Ecto neural progenitor cell (in vitro differentiated cells): ENCODE measurements around the gene ENTREP1.
"Not testable (repeated sequence)": the region's sequence is repeated elsewhere in the genome, so short reads cannot be mapped to it uniquely, and the experiment has no call there.

Experiments
- DNase-seq: peaks from one replicate; pipeline ENCODE4 v3.0.0-alpha.2; 2018; ENCODE audit warnings: low spot score

The ENTREP1 gene, protein sequence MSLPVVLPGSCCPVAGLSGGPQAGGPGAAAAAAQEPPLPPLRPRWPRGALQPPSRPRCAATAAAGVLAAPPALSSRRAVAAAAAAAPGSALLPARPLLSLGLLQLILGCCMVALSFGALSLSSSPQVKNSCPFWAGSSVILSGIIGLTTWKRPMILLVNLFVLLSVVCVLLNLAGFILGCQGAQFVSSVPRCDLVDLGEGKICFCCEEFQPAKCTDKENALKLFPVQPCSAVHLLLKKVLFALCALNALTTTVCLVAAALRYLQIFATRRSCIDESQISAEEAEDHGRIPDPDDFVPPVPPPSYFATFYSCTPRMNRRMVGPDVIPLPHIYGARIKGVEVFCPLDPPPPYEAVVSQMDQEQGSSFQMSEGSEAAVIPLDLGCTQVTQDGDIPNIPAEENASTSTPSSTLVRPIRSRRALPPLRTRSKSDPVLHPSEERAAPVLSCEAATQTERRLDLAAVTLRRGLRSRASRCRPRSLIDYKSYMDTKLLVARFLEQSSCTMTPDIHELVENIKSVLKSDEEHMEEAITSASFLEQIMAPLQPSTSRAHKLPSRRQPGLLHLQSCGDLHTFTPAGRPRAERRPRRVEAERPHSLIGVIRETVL

DNA sequence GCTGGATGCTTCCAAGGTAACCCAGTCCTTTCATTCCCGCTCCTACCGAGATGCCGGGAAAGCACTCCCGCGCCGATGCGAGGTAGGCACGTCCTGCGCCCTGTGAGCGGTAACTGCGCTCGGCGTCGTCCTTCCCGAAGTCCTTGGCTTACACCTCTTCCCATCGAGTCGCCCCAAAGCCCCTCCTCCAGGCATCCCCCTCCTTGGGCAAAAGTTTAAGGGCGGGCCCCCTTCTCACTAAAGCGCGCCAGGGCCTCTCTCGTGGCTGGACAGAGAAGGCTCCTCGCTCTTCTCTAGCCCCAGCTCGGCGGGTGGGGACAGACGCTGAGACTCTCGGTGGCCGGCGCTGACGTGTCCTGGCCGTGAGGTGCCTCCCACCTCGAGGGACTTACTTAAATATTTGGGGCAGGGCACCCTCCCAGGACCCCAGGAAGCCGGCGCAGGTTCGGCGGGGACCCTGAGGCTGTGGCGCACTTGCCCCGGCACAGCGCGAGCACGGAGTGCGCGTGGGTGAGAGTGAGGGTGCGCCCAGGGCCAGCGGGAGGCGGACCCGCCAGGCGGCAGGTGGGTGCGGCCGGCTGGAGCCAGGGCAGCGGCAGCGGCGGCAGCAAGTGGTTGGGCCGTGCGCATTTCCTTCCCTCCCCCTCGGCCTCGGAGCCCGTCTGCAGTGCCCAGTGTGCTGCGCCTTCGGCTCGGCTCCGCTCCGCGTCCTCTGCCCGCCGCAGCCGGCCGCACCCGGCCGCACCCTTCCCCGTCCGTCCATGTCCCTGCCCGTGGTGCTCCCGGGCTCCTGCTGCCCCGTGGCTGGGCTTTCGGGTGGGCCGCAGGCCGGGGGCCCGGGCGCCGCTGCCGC, at the start of gene ENTREP1:
ENTREP1 (plus strand) TSS at position 667 of the 853 bp plus-strand sequence; CDS start at position 762, 95 bp downstream.
- peak; percentile 62 for DNase-seq

GRCh38 chr9:69276775-69277174, 48.2 kb upstream of the ENTREP1 start:
- DNase-seq = no peak

- DNase-seq = no peak
Measured at GRCh38 chr9:69279084-69279731, 45.8 kb upstream of the ENTREP1 start.

DNA sequence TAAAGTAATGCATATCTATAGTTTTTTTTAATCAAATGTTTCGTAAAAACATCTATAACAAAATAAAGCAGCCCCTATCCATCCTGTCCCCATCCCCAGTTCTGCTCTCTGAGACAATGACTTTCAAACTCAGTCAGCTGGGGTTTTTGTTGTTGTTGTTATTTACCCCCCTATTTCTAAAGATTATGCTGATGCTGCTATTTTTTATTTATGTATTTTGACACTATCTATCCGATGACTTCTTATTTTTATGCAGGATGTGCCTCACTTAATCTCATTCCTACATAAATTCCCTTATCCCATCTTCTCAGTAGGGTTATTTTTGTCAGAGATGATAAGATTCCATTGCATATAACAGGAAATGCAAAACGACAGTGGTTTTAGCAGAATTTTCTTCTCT, 45.3 kb upstream of the ENTREP1 start:
- DNase-seq = no peak

DNA sequence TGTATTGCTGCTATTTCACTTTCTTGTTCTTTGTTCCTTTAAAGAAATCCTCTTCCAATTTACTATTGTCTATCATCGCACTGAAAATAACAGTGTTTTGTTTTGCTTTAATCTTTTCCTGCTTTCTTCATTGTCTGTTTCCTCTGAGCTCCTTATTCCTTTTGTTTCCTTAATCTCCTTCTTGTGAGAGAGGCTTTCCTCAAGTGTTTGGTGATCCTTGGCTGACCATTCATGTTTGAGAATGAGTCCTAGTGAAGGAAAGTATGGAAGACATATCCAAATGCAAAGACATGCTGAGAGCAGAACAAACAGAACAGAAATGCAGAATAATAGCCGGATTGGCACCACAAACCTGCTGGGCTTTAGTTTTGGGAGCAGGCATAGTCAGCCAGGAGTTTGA, 42.0 kb upstream of the ENTREP1 start:
- no peak for DNase-seq

DNA sequence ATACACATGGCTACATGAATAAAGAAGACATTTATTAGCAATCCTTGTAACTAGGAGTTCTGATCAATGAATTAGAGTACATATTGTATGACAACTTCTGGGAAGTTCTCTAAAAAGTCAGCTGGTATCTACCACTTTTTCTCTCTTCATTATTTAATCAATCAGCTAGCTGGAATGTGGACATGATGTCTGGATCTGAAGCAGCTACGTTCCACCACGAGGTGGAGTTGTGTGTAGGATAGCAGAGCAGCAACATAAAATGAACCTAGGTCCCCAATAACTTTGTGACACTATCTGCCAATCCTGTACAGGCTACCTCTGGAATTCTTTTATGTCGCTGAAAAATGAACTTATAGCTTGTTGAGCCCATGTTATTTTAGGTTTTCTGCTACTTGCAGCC, 32.9 kb upstream of the ENTREP1 start:
- DNase-seq = no peak

- no peak for DNase-seq
Measured at GRCh38 chr9:69293156-69293555, 31.9 kb upstream of the ENTREP1 start.

- DNase-seq = no peak
Measured at GRCh38 chr9:69295872-69296552, 29.0 kb upstream of the ENTREP1 start.

- no peak for DNase-seq
Measured at GRCh38 chr9:69297300-69297980, 27.6 kb upstream of the ENTREP1 start.

- no peak for DNase-seq
Measured at GRCh38 chr9:69299315-69299714, 25.7 kb upstream of the ENTREP1 start.

- no peak for DNase-seq
Measured at GRCh38 chr9:69299826-69300225, 25.2 kb upstream of the ENTREP1 start.

- DNase-seq = no peak
Measured at GRCh38 chr9:69303331-69303730, 21.7 kb upstream of the ENTREP1 start.

DNA sequence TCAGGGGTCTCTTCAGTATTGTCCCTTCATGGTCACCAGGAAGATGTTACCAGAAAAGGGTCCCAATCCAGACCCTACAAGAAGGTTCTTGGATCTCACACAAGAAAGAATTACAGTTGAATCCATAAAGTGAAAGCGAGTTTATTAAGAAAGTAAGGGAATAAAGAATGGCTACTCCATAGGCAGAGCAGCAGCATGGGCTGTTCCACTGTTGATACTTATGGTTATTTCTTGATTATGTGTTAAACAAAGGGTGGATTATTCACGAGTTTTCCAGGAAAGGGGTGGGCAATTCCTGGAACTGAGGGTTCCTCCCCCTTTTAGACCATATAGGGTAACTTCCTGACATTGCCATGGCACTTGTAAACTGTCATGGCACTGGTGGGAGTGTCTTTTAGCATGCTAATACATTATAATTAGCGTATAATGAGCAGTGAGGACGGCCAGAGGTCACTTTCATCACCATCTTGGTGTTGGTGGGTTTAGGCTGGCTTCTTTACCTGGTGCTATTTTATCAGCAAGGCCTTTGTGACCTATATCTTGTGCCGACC, 18.0 kb upstream of the ENTREP1 start:
- DNase-seq = not testable (repeated sequence)

GRCh38 chr9:69307446-69308205, 17.4 kb upstream of the ENTREP1 start:
- no peak for DNase-seq

- DNase-seq = no peak
Measured at GRCh38 chr9:69308206-69308931, 16.6 kb upstream of the ENTREP1 start.

- no peak for DNase-seq
Measured at GRCh38 chr9:69313175-69313574, 11.8 kb upstream of the ENTREP1 start.

GRCh38 chr9:69314547-69314946, 10.5 kb upstream of the ENTREP1 start:
- DNase-seq = no peak

DNA sequence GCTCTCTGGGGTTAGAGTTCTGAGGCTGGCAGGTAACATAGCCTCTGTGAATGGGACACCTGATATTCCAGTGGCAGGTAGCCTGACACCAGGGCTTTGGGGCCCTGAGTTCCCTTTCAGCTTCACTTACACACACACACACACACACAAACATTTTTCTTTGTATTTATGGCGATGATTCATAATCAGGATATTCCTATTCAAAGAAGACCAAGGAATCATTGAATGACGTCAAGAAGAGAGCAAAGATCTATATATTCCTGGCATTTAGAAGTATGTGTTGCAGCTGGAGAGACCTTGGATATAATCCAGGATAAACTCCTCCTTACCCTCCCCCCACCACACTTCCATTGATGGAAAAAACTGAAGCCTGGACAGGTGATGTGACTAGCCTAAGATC, 7.9 kb upstream of the ENTREP1 start:
- no peak for DNase-seq

- DNase-seq = no peak
Measured at GRCh38 chr9:69317894-69318293, 7.1 kb upstream of the ENTREP1 start.
